CD4-positive, alpha-beta T cell treated with Interleukin-6 at 100 ng/mL for 8 hours (primary cell): ENCODE data around the gene SLAMF1.
"Not testable (repeated sequence)": the region's sequence is repeated elsewhere in the genome, so short reads cannot be mapped to it uniquely, and the experiment has no call there.

Experiments
- DNase-seq: peaks from one replicate; pipeline ENCODE4 v3.0.0-alpha.2; 2020; ENCODE audit warnings: mixed read lengths, low spot score

Gene SLAMF1

GRCh38 chr1:160597051-160597450, 49.8 kb downstream of the SLAMF1 start:
- DNase-seq: no peak

- no peak for DNase-seq
Observed at GRCh38 chr1:160590488-160590887, 56.4 kb downstream of the SLAMF1 start.

- DNase-seq: no peak
Observed at GRCh38 chr1:160588468-160588867, 58.4 kb downstream of the SLAMF1 start.

GRCh38 chr1:160584784-160585183, 62.1 kb downstream of the SLAMF1 start:
- DNase-seq: no peak

- DNase-seq: not testable (repeated sequence)
Observed at GRCh38 chr1:160582976-160583375, 63.9 kb downstream of the SLAMF1 start.

- DNase-seq: no peak
Observed at GRCh38 chr1:160581961-160582360, 64.9 kb downstream of the SLAMF1 start.

- no peak for DNase-seq
Observed at GRCh38 chr1:160580221-160580812, 66.5 kb downstream of the SLAMF1 start.

GRCh38 chr1:160579216-160579701, 67.6 kb downstream of the SLAMF1 start, which contains the start of gene CD84:
Gene CD84 (minus strand): TSS chr1:160579496. CDS start chr1:160579437, 59 bp downstream.
- no peak for DNase-seq

GRCh38 chr1:160578525-160579191, 68.2 kb downstream of the SLAMF1 start:
- DNase-seq: no peak

- DNase-seq: no peak
Observed at GRCh38 chr1:160578175-160578524, 68.7 kb downstream of the SLAMF1 start.

GRCh38 chr1:160577671-160578070, 69.2 kb downstream of the SLAMF1 start:
- DNase-seq: no peak

- no peak for DNase-seq
Observed at GRCh38 chr1:160576884-160577283, 70.0 kb downstream of the SLAMF1 start.

GRCh38 chr1:160576390-160576789, 70.5 kb downstream of the SLAMF1 start:
- DNase-seq: peak; percentile 38

GRCh38 chr1:160575112-160575664, 71.7 kb downstream of the SLAMF1 start:
- DNase-seq: peak; percentile 30

GRCh38 chr1:160570840-160571239, 76.0 kb downstream of the SLAMF1 start:
- DNase-seq: no peak

GRCh38 chr1:160569806-160570205, 77.0 kb downstream of the SLAMF1 start:
- no peak for DNase-seq

- peak; percentile 89 for DNase-seq
Observed at GRCh38 chr1:160567858-160568682, 78.8 kb downstream of the SLAMF1 start.

- no peak for DNase-seq
Observed at GRCh38 chr1:160567341-160567740, 79.5 kb downstream of the SLAMF1 start.

GRCh38 chr1:160565564-160565963, 81.3 kb downstream of the SLAMF1 start:
- no peak for DNase-seq

- DNase-seq: not testable (repeated sequence)
Observed at GRCh38 chr1:160563230-160563629, 83.6 kb downstream of the SLAMF1 start.

GRCh38 chr1:160562745-160563144, 84.1 kb downstream of the SLAMF1 start:
- not testable (repeated sequence) for DNase-seq

GRCh38 chr1:160560806-160561205, 86.0 kb downstream of the SLAMF1 start:
- DNase-seq: no peak
